ENCODE data around the gene ARHGAP15.

The ARHGAP15 gene

DNA sequence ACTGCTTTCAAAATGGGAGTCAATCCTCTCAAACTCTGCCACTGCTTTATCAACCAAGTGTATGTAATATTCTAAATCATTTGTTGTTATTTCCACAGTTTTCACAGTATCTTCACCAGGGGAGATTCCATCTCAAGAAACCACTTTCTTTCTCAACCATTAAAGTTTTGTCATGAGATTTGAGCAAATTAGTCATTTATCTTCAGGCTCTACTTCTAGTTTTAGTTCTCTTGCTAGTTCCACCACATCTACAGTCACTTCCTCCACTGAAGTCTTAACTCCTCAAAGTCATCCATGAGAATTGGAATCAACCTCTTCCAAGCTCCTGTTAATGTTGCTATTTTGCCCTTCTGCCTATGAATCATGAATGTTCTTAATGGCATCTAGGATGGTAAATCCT is 545.8 kb downstream of the ARHGAP15 start:
- H3K4me3 ChIP-seq (ENCODE audit: low read depth, low read length): no peak overlapping the region
- TF ChIP-seq, protein P1, sequence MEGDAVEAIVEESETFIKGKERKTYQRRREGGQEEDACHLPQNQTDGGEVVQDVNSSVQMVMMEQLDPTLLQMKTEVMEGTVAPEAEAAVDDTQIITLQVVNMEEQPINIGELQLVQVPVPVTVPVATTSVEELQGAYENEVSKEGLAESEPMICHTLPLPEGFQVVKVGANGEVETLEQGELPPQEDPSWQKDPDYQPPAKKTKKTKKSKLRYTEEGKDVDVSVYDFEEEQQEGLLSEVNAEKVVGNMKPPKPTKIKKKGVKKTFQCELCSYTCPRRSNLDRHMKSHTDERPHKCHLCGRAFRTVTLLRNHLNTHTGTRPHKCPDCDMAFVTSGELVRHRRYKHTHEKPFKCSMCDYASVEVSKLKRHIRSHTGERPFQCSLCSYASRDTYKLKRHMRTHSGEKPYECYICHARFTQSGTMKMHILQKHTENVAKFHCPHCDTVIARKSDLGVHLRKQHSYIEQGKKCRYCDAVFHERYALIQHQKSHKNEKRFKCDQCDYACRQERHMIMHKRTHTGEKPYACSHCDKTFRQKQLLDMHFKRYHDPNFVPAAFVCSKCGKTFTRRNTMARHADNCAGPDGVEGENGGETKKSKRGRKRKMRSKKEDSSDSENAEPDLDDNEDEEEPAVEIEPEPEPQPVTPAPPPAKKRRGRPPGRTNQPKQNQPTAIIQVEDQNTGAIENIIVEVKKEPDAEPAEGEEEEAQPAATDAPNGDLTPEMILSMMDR (IDR thresholded peaks at IDR 0.05; ENCODE audit: low read depth, low read length): no peak

GRCh38 chr2:143679617-143680016 is 550.4 kb downstream of the ARHGAP15 start:
- H3K4me3 ChIP-seq (ENCODE audit: low read depth, low read length): no peak overlapping the region
- TF ChIP-seq, protein P1 (IDR thresholded peaks at IDR 0.05; ENCODE audit: low read depth, low read length): no peak

GRCh38 chr2:143680885-143681405 is 551.7 kb downstream of the ARHGAP15 start:
- TF ChIP-seq, protein P1 (IDR thresholded peaks at IDR 0.05; ENCODE audit: low read depth, low read length): no peak
- H3K4me3 ChIP-seq (ENCODE audit: low read depth, low read length): no peak overlapping the region

GRCh38 chr2:143682436-143683055 is 553.3 kb downstream of the ARHGAP15 start:
- no peak overlapping the region for H3K4me3 ChIP-seq (ENCODE audit: low read depth, low read length)
- TF ChIP-seq, protein P1 (IDR thresholded peaks at IDR 0.05; ENCODE audit: low read depth, low read length): no peak

GRCh38 chr2:143683977-143684376 is 554.8 kb downstream of the ARHGAP15 start:
- no peak overlapping the region for H3K4me3 ChIP-seq (ENCODE audit: low read depth, low read length)
- TF ChIP-seq, protein P1 (IDR thresholded peaks at IDR 0.05; ENCODE audit: low read depth, low read length): no peak

- no peak overlapping the region for H3K4me3 ChIP-seq (ENCODE audit: low read depth, low read length)
Measured at GRCh38 chr2:143684551-143685320, 555.5 kb downstream of the ARHGAP15 start.

More at GRCh38 chr2:143684551-143685320, 555.5 kb downstream of the ARHGAP15 start:
- TF ChIP-seq, protein P1 (IDR thresholded peaks at IDR 0.05; ENCODE audit: low read depth, low read length): no peak
